ENCODE measurements around the gene IGFBP4. TPM values are rescaled to one million over a fixed set of nuclear protein-coding genes. Genes with fewer than 3 reads are reported as not detected.

Gene IGFBP4
- polyA plus RNA-seq, 1 of the 3 experiments (the other 2 are of a cell fraction): 128 TPM

GRCh38 chr17:40460604-40460967, 17.3 kb downstream of the IGFBP4 start:
- peaks cover 30 to 73% of the 10 kb centered on the region in 2 experiments for H3K4me1 ChIP-seq (ENCODE audit: control insufficient read depth in 1 of 2, insufficient read depth in 2 of 2, low read depth in 1 of 2, low read length in 1 of 2)
- H3K9ac ChIP-seq: no peak overlapping the region
- POLR2A ChIA-PET: interaction anchor here (1.3 to 2.8 kb wide), 5 partner anchors 9 to 153 kb away, joined by 3 to 15 read pairs (median 5); no protein-coding TSS in a partner anchor
- no peaks in the 10 kb centered on the region for H3K9me2 ChIP-seq
- H3K4me3 ChIP-seq (ENCODE audit: low read depth in 2 of 2, low read length in 1 of 2): no peak overlapping the region
- H3K9me3 ChIP-seq: no peaks in the 10 kb centered on the region
- H3K27me3 ChIP-seq (ENCODE audit: insufficient read depth): no peaks in the 10 kb centered on the region
- TF ChIP-seq NFIC (IDR thresholded peaks at IDR 0.05; ENCODE audit: borderline replicate concordance): no peak
- peak; percentile 82 for TF ChIP-seq GATA2 (CRISPR knock-in tag; IDR thresholded peaks at IDR 0.05)
- TF ChIP-seq CHD2 (IDR thresholded peaks at IDR 0.05; ENCODE audit: low read length, partially characterized antibody): peak; percentile 69
- 0 out of 2 replicates have a peak, but pooled peaks have one; percentile 39 for TF ChIP-seq FOXJ3 (CRISPR knock-in tag; IDR thresholded peaks at IDR 0.05)
- no peak; the same call in 1 of the 2 replicates for TF ChIP-seq POLR2AphosphoS5 (IDR thresholded peaks at IDR 0.05; ENCODE audit: low read depth, low read length)
- peak; percentile 42; the same call in 1 of the 2 replicates for TF ChIP-seq TCF12 (IDR thresholded peaks at IDR 0.05)
- TF ChIP-seq EP300 (IDR thresholded peaks at IDR 0.05; ENCODE audit: borderline replicate concordance in 1 of 2, low read depth in 1 of 2, low read length in 1 of 2): peak in 1 of 2 experiments; percentile 92; a peak in 2 of 4 replicates
- no peak for TF ChIP-seq ELF1 (IDR thresholded peaks at IDR 0.05)
- 0 out of 2 replicates have a peak, but pooled peaks have one; percentile 24 for TF ChIP-seq SIN3A (IDR thresholded peaks at IDR 0.05; ENCODE audit: borderline replicate concordance, low read depth, low read length)
- 0 out of 2 replicates have a peak, but pooled peaks have one; percentile 4 for TF ChIP-seq PBX3 (IDR thresholded peaks at IDR 0.05)
- TF ChIP-seq USF1 (IDR thresholded peaks at IDR 0.05; ENCODE audit: borderline replicate concordance, low read depth): no peak
- TF ChIP-seq MXI1 (IDR thresholded peaks at IDR 0.05; ENCODE audit: low read depth, low read length): peak; percentile 54; the same call in 1 of the 2 replicates
- TF ChIP-seq TEAD4 (IDR thresholded peaks at IDR 0.05; ENCODE audit: borderline replicate concordance, insufficient read depth): 0 out of 2 replicates have a peak, but pooled peaks have one; percentile 6
- peak; percentile 96 for TF ChIP-seq RCOR1 (IDR thresholded peaks at IDR 0.05; ENCODE audit: low read length)
- peaks cover 7% of the 10 kb centered on the region for H3F3A ChIP-seq (replicated peaks; ENCODE audit: insufficient read depth)
- CTCF ChIA-PET: interaction anchor here (1.1 to 16.9 kb wide), 11 partner anchors 11 to 157 kb away, joined by 3 to 265 read pairs (median 7); partner anchors contain the start of gene IGFBP4
- H3K79me2 ChIP-seq (ENCODE audit: insufficient read depth): no peaks in the 10 kb centered on the region
- H4K20me1 ChIP-seq (ENCODE audit: insufficient read depth): no peaks in the 10 kb centered on the region
- DNase-seq: peak; percentile 78
- no peak overlapping the region for H2AFZ ChIP-seq (ENCODE audit: low read depth)
- H3K36me3 ChIP-seq (replicated peaks in 1 of 2; ENCODE audit: control insufficient read depth in 1 of 2, insufficient read depth in 2 of 2, low read length in 1 of 2): peaks cover 11 to 12% of the 10 kb centered on the region in 2 experiments
- WGBS (ENCODE audit: low lambda C conversion rate): 72% methylated on average over 3 of the region's 3 CpGs
- H3K27ac ChIP-seq (ENCODE audit: low read depth in 2 of 2, low read length in 1 of 2): peak overlapping the region in 1 of 2 experiments; percentile 92; a peak in 2 of 4 replicates
- H3K4me2 ChIP-seq: no peak overlapping the region

GRCh38 chr17:40460968-40461731, 17.9 kb downstream of the IGFBP4 start:
- Histone ChIP-seq H3F3A (replicated peaks; ENCODE audit: insufficient read depth) (peaks cover 4% of the 10 kb centered on the region), H3K4me2 (no peak overlapping the region), H4K20me1 (ENCODE audit: insufficient read depth) (no peaks in the 10 kb centered on the region), H3K27me3 (ENCODE audit: insufficient read depth) (no peaks in the 10 kb centered on the region), H3K9me2 (no peaks in the 10 kb centered on the region), H3K4me1 (ENCODE audit: control insufficient read depth in 1 of 2, insufficient read depth in 2 of 2, low read depth in 1 of 2, low read length in 1 of 2) (peaks cover 30 to 73% of the 10 kb centered on the region in 2 experiments), H2AFZ (ENCODE audit: low read depth) (no peak overlapping the region), H3K36me3 (replicated peaks in 1 of 2; ENCODE audit: control insufficient read depth in 1 of 2, insufficient read depth in 2 of 2, low read length in 1 of 2) (peaks cover 6 to 7% of the 10 kb centered on the region in 2 experiments), H3K79me2 (ENCODE audit: insufficient read depth) (no peaks in the 10 kb centered on the region), H3K27ac (ENCODE audit: low read depth in 2 of 2, low read length in 1 of 2) (peak overlapping the region in 1 of 2 experiments; percentile 92; a peak in 2 of 4 replicates), H3K9me3 (no peaks in the 10 kb centered on the region), H3K4me3 (ENCODE audit: low read depth in 2 of 2, low read length in 1 of 2) (no peak overlapping the region), H3K9ac (no peak overlapping the region)
- CTCF ChIA-PET: interaction anchor here (1.1 to 16.9 kb wide), 14 partner anchors 9 to 158 kb away, joined by 3 to 265 read pairs (median 7); partner anchors contain the start of gene IGFBP4
- TF ChIP-seq GATA2 (CRISPR knock-in tag; IDR thresholded peaks at IDR 0.05): no peak; the same call in 1 of the 2 replicates
- 0 out of 2 replicates have a peak, but pooled peaks have one; percentile 25 for TF ChIP-seq MXI1 (IDR thresholded peaks at IDR 0.05; ENCODE audit: low read depth, low read length)
- 77% methylated on average over 8 of the region's 9 CpGs for WGBS (ENCODE audit: low lambda C conversion rate)
- POLR2A ChIA-PET: interaction anchor here (0.5 to 2.8 kb wide), 9 partner anchors 9 to 154 kb away, joined by 3 to 15 read pairs (median 5); partner anchors contain the start of gene IGFBP4
- no peak for DNase-seq
